Skin epidermis (tissue), 12 donors: ENCODE measurements around the gene LEKR1.
"Not testable (repeated sequence)": the region's sequence is repeated elsewhere in the genome, so short reads cannot be mapped to it uniquely, and the experiment has no call there.

Experiments
- H3K27ac ChIP-seq, 21 experiments: fragments of 200-600 bp; sonication (generic) in 11 of 21; one replicate each; pipeline ENCODE4 v1.5.0; 2020; ENCODE audit warnings: mild to moderate bottlenecking in 3 of 21, inconsistent platforms in 2 of 21, moderate library complexity in 2 of 21
- H3K4me3 ChIP-seq, 7 experiments: fragments of 200-600 bp; sonication (generic) in 2 of 7; one replicate each; pipeline ENCODE4 v1.5.0; 2020; ENCODE audit warnings: inconsistent platforms in 2 of 7, mild to moderate bottlenecking in 2 of 7, moderate library complexity in 1 of 7

The LEKR1 gene

GRCh38 chr3:156892701-156893100, 66.5 kb downstream of the LEKR1 start:
- H3K4me3 ChIP-seq: no peak overlapping the region
- H3K27ac ChIP-seq: no peak overlapping the region

DNA sequence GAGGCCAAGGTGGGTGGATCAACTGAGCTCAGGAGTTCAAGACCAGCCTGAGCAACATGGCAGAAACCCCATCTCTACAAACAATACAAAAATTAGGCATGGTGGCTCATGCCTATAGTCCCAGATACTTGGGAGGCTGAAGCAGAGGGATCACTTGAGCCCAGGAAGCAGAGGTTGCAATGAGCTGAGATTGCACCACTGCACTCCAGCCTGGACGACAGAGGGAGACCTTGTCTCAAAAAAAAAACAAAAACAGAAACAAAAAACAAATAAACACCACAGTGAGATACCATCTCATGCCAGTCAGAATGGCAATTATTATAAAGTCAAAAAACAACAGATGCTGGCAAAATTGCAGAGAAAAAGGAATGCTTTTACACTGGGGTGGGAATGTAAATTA, 69.2 kb downstream of the LEKR1 start:
- H3K27ac ChIP-seq, H3K4me3 ChIP-seq: not testable (repeated sequence)

- not testable (repeated sequence) for H3K27ac ChIP-seq, H3K4me3 ChIP-seq
These were observed 71.7 kb downstream of the LEKR1 start for GRCh38 chr3:156897851-156898250.

DNA sequence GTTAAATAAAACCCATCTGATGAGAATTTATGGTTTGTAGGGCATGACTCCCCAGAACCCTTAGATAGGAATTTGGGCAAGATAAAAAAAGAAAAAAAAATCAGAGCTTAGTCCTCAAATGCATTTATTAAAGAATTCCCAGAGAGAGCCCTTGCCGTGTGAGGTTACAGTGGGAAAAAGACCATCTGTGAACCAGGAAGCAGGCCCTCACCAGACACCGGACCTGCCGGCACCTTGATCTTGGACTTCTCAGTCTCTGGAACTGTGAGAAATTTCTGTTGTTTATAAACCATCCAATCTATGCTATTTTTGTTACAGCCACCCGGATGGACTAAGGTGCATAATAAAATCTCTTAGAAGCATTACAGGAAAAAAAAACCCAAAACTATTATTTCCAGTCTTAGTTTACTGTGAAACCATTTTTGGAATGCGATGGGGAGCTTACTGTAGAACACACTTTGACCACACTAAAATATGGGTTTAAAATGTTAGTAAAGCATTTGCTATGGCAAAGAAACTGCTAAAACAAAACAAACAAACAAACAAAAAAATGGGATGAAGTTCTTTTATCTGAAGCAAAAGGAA, 72.2 kb downstream of the LEKR1 start:
- Histone ChIP-seq H3K27ac (no peak overlapping the region), H3K4me3 (no peak overlapping the region)

DNA sequence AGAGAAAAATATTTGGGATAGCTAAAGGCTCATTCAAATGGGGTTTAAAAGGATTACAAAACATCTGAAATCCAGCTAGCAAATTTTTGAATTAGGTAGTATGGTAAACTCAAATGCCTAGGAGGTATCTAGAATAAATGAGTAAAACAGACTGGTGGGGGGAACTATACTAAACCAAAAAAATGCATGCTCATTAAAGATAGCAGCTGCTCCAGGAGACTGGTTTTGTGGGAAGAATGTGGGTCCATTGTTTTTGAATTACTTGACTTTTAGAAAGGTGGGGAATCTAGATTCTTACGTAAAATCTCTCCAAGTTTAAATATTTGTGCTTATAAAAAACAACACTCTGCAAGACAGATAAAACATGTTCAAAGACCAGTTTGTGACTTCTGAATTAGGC, 73.8 kb downstream of the LEKR1 start:
- Histone ChIP-seq H3K27ac (no peak overlapping the region), H3K4me3 (no peak overlapping the region)

GRCh38 chr3:156902916-156903315, 76.8 kb downstream of the LEKR1 start:
- Histone ChIP-seq H3K4me3 (no peak overlapping the region), H3K27ac (no peak overlapping the region)

DNA sequence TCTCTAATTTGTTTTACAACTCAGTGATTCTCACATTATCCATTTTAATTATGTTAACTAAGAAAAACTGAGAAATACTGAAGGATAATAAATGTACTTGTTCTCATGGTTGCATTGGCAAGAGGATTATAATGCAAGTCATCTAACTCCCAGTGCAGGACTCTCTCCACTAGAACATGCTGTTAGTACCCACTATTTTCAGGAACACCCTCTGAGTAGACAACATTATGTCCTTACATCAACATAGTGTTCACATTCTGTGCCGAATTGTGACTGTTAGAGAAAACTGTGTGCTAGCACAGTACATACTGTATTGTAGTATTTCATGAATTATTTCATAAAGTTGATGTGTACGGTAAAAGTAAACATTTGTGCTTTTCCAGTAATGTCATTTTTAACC, 80.1 kb downstream of the LEKR1 start:
- Histone ChIP-seq H3K4me3 (no peak overlapping the region), H3K27ac (no peak overlapping the region)

DNA sequence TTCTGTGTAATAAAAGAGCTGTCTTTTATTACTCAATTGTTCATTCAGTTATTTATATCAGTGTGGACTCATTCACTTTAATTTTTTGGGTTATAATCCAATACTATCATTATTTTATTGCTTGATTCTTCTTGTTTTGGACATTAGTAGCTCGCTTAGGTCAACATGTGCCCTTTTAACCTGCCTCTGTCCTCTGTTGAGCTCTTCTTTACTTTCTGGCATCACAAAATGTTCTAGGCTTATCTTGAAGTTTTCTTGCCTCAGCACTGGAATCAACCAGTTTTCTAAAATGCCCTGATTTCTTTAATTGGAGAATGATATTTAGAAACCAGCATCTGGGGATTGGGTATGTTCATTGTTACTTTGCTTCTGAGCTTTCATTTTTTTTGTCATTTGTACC, 82.2 kb downstream of the LEKR1 start:
- no peak overlapping the region for H3K27ac ChIP-seq
- no peak overlapping the region for H3K4me3 ChIP-seq

DNA sequence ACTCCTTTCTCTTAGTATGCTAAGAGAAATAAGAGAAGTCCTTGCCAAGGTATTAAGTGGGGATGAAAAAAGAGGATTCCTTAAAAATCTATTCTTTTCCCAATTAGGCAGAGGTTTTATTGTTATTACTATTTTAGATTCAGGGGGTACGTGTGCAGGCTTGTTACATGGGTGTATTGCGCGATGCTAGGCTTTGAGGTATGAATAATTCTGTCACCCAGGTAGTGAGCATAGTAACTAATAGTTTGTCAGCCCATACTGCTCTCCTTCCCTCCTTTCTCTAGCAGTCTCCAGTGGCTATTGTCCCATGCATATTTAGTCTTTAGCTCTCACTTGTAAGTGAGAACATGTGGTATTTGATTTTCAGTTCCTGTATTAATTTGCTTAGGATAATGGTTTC, 83.9 kb downstream of the LEKR1 start:
- Histone ChIP-seq H3K27ac (no peak overlapping the region), H3K4me3 (no peak overlapping the region)

GRCh38 chr3:156910831-156911230, 84.7 kb downstream of the LEKR1 start:
- not testable (repeated sequence) for H3K27ac ChIP-seq

DNA sequence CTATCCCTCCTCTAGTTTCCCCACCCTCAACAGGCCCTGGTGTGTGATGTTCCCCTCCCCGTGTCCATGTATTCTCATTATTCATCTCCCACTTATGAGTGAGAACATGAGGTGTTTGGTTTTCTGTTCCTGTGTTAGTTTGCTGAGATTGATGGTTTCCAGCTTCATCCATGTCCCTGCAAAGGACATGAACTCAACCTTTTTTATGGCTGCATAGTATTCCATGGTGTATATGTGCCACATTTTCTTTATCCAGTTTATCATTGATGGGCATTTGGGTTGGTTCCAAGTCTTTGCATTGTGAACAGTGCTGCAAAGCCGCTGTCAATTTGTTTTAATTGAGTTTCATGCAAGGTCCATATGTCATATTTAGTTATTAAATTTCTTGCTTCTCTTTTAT, 88.1 kb downstream of the LEKR1 start:
- H3K27ac ChIP-seq, H3K4me3 ChIP-seq: not testable (repeated sequence)

More at GRCh38 chr3:156910831-156911230, 84.7 kb downstream of the LEKR1 start:
- H3K4me3 ChIP-seq: not testable (repeated sequence)

- no peak overlapping the region for H3K4me3 ChIP-seq
- H3K27ac ChIP-seq: no peak overlapping the region
These were observed 89.2 kb downstream of the LEKR1 start for GRCh38 chr3:156915372-156915771.

DNA sequence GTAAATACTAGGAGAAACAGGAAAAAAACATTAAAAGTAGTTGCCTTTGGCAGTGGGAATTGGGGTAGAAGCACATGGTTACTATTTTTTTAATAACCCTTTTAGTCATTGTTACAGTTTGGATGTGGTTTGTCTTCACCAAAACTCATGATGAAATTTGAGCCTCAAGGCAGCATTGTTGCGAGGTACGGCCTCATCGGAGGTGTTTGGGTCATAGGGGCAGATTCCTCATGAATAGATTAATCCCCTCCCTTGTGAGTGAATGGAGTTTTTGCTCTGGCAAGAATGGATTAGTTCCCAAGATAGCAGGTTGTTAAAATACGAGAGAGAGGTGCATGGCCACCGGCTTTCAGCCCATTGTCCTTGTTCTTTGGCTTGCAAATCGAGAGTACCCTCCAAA, 92.6 kb downstream of the LEKR1 start:
- no peak overlapping the region for H3K4me3 ChIP-seq
- H3K27ac ChIP-seq: no peak overlapping the region

DNA sequence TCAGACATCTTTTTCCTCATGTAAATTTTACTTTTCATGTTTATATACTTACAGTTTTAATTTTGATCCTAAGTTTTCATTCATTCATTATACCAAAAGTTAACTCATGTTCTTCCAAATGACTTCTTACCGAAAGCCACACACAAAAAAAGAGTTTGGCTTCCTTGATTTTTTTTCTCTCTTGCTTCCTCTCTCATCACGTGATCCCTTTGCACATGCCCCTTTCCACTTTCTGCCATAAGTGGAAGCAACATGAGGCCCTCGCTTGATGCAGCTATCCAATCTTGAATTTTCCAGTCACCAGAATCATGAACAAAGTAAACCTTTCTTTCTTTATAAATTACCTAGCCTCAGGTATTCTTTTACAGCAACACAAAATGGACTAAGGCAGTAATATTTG, 93.7 kb downstream of the LEKR1 start:
- H3K4me3 ChIP-seq: no peak overlapping the region

DNA sequence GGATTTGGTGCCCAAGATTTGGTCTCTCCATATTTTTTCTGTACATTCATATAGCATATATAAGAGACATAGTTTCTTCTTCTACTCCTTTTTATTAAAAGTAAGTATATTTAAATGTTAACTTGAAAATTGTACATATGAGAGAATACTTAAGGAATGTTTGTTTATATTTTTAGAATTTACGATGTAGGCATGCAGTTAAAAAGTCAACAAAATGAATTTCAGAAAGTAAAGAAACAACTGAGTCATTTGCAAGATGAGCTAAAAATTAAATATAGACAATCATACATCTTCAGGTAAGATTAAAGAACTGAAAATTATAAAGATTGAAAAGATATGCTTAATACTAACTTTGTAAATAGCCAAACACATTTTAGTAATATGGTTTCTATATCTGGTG, 94.2 kb downstream of the LEKR1 start:
- no peak overlapping the region for H3K4me3 ChIP-seq
- H3K27ac ChIP-seq: no peak overlapping the region

More for the DNA sequence above, 93.7 kb downstream of the LEKR1 start:
- H3K27ac ChIP-seq: no peak overlapping the region

GRCh38 chr3:156923349-156923748, 97.2 kb downstream of the LEKR1 start:
- no peak overlapping the region for H3K4me3 ChIP-seq
- H3K27ac ChIP-seq: no peak overlapping the region

- Histone ChIP-seq H3K27ac (no peak overlapping the region), H3K4me3 (no peak overlapping the region)
These were observed 112.6 kb downstream of the LEKR1 start for GRCh38 chr3:156938724-156939123.

GRCh38 chr3:156939315-156939714, 113.2 kb downstream of the LEKR1 start:
- Histone ChIP-seq H3K27ac (no peak overlapping the region), H3K4me3 (no peak overlapping the region)

- no peak overlapping the region for H3K27ac ChIP-seq
- no peak overlapping the region for H3K4me3 ChIP-seq
These were observed 115.2 kb downstream of the LEKR1 start for GRCh38 chr3:156941311-156941710.

- Histone ChIP-seq H3K27ac (no peak overlapping the region), H3K4me3 (no peak overlapping the region)
These were observed 122.5 kb downstream of the LEKR1 start for GRCh38 chr3:156948402-156949210.

DNA sequence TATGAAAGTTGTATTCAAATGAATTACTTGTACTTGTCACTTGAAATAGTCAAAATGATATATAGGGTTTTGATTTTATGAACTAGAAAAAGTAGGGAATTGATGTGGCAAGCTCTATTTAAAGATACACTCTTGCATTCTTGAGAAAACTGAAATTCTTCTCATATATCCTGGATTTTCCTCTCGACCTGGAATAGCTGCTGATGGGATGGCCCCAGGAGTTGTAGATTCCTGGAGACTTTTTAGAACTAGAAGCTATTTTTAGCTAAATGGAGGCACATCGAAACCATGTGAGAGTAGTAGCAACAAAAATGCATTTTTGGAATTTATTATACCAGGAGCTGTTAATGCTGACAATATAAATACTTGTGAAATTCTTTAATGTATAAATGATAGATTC, 125.9 kb downstream of the LEKR1 start:
- H3K27ac ChIP-seq: no peak overlapping the region
- H3K4me3 ChIP-seq: no peak overlapping the region

DNA sequence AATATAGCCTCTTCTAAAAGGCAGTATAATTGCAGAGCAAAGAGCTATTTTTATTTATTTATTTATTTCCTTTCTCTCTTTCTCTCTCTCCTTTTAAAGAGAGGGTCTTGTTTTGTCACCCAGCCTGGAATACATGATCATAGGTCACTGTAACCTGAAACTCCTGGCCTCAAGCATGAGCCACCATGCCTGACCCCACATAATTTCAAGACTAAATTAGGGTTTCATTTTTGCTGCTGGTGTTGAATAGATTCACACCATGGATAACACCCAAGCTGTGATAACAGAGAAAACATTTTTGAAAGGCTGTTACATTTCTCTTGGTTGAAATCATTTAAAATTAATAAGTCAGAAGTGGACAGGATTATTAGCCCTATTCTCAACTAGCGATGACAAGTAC, 131.6 kb downstream of the LEKR1 start:
- H3K4me3 ChIP-seq: no peak overlapping the region
- no peak overlapping the region for H3K27ac ChIP-seq
